HEK293 (cell line): Measurements from ENCODE around the gene UTRN.

Source experiments
- GFI1B ChIP-seq: fragments of 450-650 bp; formaldehyde crosslinking; IDR thresholded peaks from 2 replicates; pipeline ENCODE4 v1.5.1; 2016; ENCODE audit warnings: missing biosample characterization, missing genetic modification characterization
- REST ChIP-seq: fragments of 450-650 bp; formaldehyde crosslinking; IDR thresholded peaks from 2 replicates; pipeline ENCODE4 v1.5.1; 2016; ENCODE audit warnings: missing biosample characterization, missing genetic modification characterization
- SP2 ChIP-seq: fragments of 450-650 bp; formaldehyde crosslinking; IDR thresholded peaks from 2 replicates; pipeline ENCODE4 v1.5.1; 2016; ENCODE audit warnings: missing biosample characterization, missing genetic modification characterization
- ZNF140 ChIP-seq: fragments of 450-650 bp; formaldehyde crosslinking; IDR thresholded peaks from 2 replicates; pipeline ENCODE4 v1.5.1; 2016; ENCODE audit warnings: missing biosample characterization, missing genetic modification characterization
- ZNF169 ChIP-seq: fragments of 450-650 bp; formaldehyde crosslinking; IDR thresholded peaks from 2 replicates; pipeline ENCODE4 v1.5.1; 2016; ENCODE audit warnings: missing biosample characterization, missing genetic modification characterization
- ZNF2 ChIP-seq: fragments of 450-650 bp; formaldehyde crosslinking; IDR thresholded peaks from 2 replicates; pipeline ENCODE4 v1.5.1; 2016; ENCODE audit warnings: missing biosample characterization, missing genetic modification characterization
- ZNF24 ChIP-seq: fragments of 450-650 bp; formaldehyde crosslinking; IDR thresholded peaks from 2 replicates; pipeline ENCODE4 v1.5.1; 2016; ENCODE audit warnings: missing biosample characterization, missing genetic modification characterization
- ZNF830 ChIP-seq: fragments of 450-650 bp; IDR thresholded peaks from 2 replicates; pipeline ENCODE4 v1.5.0; 2018; ENCODE audit warnings: missing biosample characterization, missing genetic modification characterization, low read depth, mild to moderate bottlenecking, moderate library complexity
- ZSCAN23 ChIP-seq: fragments of 450-650 bp; formaldehyde crosslinking; IDR thresholded peaks from 2 replicates; pipeline ENCODE4 v1.5.1; 2016; ENCODE audit warnings: missing biosample characterization, missing genetic modification characterization
- TF ChIP-seq, protein P1 (sequence below): fragments of 450-650 bp; formaldehyde crosslinking; IDR thresholded peaks from 2 replicates; pipeline ENCODE4 v1.5.1; 2016; ENCODE audit warnings: missing biosample characterization, missing genetic modification characterization

- TF ChIP-seq, protein P1, sequence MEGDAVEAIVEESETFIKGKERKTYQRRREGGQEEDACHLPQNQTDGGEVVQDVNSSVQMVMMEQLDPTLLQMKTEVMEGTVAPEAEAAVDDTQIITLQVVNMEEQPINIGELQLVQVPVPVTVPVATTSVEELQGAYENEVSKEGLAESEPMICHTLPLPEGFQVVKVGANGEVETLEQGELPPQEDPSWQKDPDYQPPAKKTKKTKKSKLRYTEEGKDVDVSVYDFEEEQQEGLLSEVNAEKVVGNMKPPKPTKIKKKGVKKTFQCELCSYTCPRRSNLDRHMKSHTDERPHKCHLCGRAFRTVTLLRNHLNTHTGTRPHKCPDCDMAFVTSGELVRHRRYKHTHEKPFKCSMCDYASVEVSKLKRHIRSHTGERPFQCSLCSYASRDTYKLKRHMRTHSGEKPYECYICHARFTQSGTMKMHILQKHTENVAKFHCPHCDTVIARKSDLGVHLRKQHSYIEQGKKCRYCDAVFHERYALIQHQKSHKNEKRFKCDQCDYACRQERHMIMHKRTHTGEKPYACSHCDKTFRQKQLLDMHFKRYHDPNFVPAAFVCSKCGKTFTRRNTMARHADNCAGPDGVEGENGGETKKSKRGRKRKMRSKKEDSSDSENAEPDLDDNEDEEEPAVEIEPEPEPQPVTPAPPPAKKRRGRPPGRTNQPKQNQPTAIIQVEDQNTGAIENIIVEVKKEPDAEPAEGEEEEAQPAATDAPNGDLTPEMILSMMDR (tag by site-specific recombination), result no peak
- TF ChIP-seq ZNF169 (no peak), GFI1B (tag by site-specific recombination) (no peak), ZSCAN23 (no peak), ZNF830 (tag by site-specific recombination) (no peak), ZNF24 (tag by site-specific recombination) (no peak), ZNF2 (tag by site-specific recombination) (no peak), REST (tag by site-specific recombination) (no peak), SP2 (tag by site-specific recombination) (no peak), ZNF140 (no peak)
These were observed 12.5 kb downstream of the UTRN start for GRCh38 chr6:144297511-144298100.
